T-helper 2 cell treated with Interferon-gamma antibody and Interleukin-4, amounts not matched to agents 5 μg/mL and 100 μg/mL, for 36 hours (primary cell): Measurements from ENCODE around the gene PTPRG.
"Not testable (repeated sequence)": the region's sequence is repeated elsewhere in the genome, so short reads cannot be mapped to it uniquely, and the experiment has no call there.

Experiments used
- DNase-seq: peaks from one replicate; pipeline ENCODE4 v3.0.0; 2021; ENCODE audit warnings: low spot score
- H3K27ac Mint-ChIP-seq: one replicate; pipeline ENCODE4 v1.8.0; 2021; ENCODE audit warnings: mild to moderate bottlenecking, mixed read lengths
- H3K27me3 Mint-ChIP-seq: one replicate; pipeline ENCODE4 v1.8.0; 2021; ENCODE audit warnings: low read depth, mixed read lengths
- H3K36me3 Mint-ChIP-seq: one replicate; pipeline ENCODE4 v1.8.0; 2021; ENCODE audit warnings: low read depth, mixed read lengths
- H3K4me1 Mint-ChIP-seq: one replicate; pipeline ENCODE4 v1.8.0; 2021; ENCODE audit warnings: low read depth, mixed read lengths
- H3K4me3 Mint-ChIP-seq: one replicate; pipeline ENCODE4 v1.8.0; 2022; ENCODE audit warnings: mild to moderate bottlenecking, moderate library complexity, mixed read lengths
- H3K9me3 Mint-ChIP-seq: one replicate; pipeline ENCODE4 v1.8.0; 2021; ENCODE audit warnings: mixed read lengths

The PTPRG gene

DNA sequence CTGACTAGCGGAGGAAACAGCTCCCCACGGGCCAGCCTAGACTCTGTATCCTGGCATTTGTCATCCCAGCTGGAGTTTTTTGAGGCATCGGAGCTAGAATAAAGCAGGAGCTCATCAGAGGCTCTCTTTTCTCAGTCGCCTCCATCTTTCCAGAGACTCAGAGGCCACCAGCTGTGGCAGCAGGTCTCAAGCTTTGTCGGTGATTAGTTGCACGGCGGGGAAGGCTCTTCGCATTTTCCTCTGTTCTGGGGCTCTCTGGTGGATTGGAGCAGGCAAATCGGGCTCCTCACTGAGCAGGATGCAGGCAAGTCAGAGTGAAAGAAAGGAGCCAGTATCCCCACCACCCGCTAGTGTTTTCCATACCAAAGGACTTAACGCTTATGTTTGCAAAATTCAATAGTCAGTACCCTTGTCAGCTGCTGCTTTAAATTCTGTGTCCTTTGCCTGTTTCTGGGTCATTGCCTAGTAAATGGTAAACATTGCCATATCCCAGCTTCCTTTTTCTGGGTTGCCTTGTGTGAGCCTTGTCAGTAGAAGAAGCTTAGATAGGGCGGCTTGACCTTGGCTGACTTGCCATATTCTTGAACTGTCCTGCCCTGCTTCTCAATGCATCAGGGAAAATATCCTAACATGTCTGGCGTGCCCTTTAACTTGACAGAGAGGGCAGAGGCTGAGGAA is 127.1 kb downstream of the PTPRG start:
- Mint-ChIP-seq H3K4me3 (no peak overlapping the region), H3K27me3 (no peaks in the 10 kb centered on the region), H3K9me3 (no peaks in the 10 kb centered on the region), H3K36me3 (no peaks in the 10 kb centered on the region), H3K27ac (no peak overlapping the region), H3K4me1 (no peaks in the 10 kb centered on the region)
- no peak for DNase-seq

DNA sequence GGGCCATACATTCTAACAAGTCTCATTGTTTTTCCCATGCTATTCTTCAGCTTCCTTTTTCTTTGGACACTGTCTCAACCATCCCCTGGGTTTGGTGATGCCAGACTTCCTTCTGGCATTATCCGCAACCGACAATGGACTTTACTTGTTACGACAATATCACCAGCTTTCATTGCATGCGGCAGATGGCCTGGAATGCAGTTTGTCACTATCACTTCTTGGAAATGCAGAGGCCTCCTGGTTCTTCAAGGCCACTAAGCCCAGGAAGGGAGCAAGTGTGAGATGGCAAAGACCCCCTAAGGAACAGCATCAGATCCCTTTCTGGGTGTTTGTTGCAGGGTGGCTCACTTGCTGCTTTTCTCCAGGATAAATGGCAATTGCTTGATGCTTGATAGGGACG is 128.6 kb downstream of the PTPRG start:
- H3K36me3 Mint-ChIP-seq = no peaks in the 10 kb centered on the region
- H3K9me3 Mint-ChIP-seq = no peaks in the 10 kb centered on the region
- DNase-seq = no peak
- H3K27ac Mint-ChIP-seq = no peak overlapping the region
- H3K4me1 Mint-ChIP-seq = no peaks in the 10 kb centered on the region
- no peaks in the 10 kb centered on the region for H3K27me3 Mint-ChIP-seq
- H3K4me3 Mint-ChIP-seq = no peak overlapping the region

DNA sequence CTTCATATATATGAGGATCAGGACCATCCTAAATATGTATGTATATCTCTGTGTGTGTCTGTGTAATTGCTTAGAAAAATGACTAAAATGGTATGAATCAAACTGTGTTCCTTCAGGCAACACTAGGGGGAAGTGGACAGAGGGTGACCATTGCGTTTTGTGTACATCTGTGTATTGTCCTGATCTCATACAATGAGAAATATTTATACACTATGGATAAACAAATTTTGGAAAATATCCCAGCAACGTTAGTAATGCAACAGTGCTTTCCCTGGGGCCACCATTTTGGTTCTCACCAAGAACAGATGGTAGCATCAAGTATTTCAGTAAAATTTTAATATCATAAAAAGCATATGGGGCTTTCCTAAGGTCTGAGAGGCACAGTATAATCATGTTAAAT is 130.1 kb downstream of the PTPRG start:
- Mint-ChIP-seq H3K4me1 (no peaks in the 10 kb centered on the region), H3K9me3 (no peaks in the 10 kb centered on the region), H3K36me3 (no peaks in the 10 kb centered on the region), H3K27me3 (no peaks in the 10 kb centered on the region), H3K4me3 (no peak overlapping the region), H3K27ac (no peak overlapping the region)
- no peak for DNase-seq

DNA sequence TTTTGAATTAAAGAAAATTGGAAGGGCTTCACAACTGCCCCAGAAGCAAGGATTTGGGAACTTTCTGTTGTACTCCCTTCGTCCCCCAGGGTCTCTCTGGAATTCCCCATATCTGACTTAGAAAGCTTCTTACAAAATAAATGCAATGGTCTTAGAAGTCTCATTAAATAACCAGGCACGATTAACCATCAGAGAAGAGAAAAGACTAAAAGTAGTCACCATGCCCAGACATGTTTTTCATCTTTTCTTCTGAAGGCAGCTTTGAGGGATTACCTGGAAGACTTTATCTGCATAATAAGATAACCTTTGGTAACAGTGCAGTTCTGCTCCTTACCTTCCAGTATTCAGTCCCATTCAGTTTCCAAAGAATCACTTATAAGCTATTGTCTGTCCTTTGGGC is 135.9 kb downstream of the PTPRG start:
- Mint-ChIP-seq H3K4me3 (no peak overlapping the region), H3K27me3 (no peaks in the 10 kb centered on the region), H3K36me3 (no peaks in the 10 kb centered on the region), H3K9me3 (no peaks in the 10 kb centered on the region), H3K4me1 (no peaks in the 10 kb centered on the region), H3K27ac (no peak overlapping the region)
- DNase-seq = no peak

DNA sequence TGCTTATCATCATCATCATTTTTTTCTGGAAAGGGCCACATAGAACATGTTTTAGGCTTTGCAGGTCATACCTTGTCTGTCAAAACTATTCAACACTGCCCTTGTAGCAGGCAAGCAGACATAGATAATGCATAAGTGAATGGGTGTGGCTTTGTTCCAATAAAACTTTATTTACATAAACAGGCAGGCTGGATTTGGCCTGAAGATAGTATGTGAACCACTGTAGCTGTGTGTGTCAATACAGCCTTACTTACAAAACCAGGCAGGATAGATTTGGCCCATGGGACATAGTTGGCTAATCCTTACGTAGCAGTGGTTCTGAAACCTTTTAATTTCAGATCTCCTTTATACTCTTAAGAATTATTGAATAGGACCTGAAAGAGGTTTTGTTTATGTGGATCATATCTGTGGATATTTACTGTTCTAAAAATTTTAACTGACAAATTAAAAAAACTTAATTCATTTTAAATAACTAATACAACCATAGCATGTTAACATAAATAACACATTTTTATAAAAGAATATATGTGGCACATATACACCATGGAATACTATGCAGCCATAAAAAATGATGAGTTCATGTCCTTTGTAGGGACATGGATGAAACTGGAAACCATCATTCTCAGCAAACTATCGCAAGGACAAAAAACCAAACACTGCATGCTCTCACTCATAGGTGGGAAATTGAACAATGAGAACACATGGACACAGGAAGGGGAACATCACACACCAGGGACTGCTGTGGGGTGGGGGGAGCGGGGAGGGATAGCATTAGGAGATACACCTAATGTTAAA is 137.1 kb downstream of the PTPRG start:
- not testable (repeated sequence) for H3K27ac Mint-ChIP-seq, H3K4me3 Mint-ChIP-seq, H3K9me3 Mint-ChIP-seq, H3K36me3 Mint-ChIP-seq, DNase-seq, H3K4me1 Mint-ChIP-seq, H3K27me3 Mint-ChIP-seq

DNA sequence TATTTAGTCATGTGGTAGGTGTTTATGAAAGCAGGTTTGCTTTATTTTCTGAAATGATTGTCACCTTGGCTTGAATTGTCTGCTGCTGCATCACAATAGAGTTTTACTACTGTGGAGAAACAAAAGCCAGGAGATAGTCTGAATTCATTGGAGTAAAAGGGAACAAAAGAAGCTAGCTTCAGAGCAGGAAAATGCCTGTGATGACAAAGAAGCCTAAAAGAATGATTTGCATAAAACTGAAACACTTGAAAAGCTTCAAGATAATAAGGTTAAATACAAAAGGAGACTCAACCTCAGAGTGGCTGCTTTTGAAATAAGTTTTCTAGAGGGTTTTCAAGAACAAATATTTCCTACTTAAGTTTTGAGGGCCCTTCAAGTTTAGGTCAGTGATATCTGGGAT is 138.3 kb downstream of the PTPRG start:
- no peak overlapping the region for H3K27ac Mint-ChIP-seq
- no peaks in the 10 kb centered on the region for H3K27me3 Mint-ChIP-seq
- H3K36me3 Mint-ChIP-seq = no peaks in the 10 kb centered on the region
- H3K4me1 Mint-ChIP-seq = no peaks in the 10 kb centered on the region
- no peak overlapping the region for H3K4me3 Mint-ChIP-seq
- no peak for DNase-seq
- H3K9me3 Mint-ChIP-seq = no peaks in the 10 kb centered on the region

DNA sequence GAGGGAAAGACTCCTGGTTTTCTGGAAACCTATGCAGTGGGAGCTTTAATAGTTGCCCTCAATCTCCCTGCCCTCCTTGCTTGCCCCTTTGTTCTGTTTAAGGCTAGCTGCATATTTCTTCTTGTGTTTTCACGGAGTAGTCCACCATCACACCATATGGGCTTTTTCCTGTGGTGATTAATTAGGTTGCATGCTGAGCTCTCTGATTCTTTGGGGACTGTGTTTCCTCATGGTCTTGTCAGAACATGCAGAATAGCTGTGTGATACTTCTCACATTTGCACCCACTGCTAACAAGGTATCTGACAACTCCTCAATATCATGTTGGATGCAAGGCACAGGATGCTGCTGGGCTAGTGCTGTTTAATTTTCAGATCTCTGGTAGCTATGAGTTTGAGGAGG is 139.6 kb downstream of the PTPRG start:
- H3K4me1 Mint-ChIP-seq = no peaks in the 10 kb centered on the region
- no peak overlapping the region for H3K4me3 Mint-ChIP-seq
- no peaks in the 10 kb centered on the region for H3K27me3 Mint-ChIP-seq
- H3K36me3 Mint-ChIP-seq = no peaks in the 10 kb centered on the region
- DNase-seq = no peak
- H3K27ac Mint-ChIP-seq = no peak overlapping the region
- H3K9me3 Mint-ChIP-seq = no peaks in the 10 kb centered on the region

DNA sequence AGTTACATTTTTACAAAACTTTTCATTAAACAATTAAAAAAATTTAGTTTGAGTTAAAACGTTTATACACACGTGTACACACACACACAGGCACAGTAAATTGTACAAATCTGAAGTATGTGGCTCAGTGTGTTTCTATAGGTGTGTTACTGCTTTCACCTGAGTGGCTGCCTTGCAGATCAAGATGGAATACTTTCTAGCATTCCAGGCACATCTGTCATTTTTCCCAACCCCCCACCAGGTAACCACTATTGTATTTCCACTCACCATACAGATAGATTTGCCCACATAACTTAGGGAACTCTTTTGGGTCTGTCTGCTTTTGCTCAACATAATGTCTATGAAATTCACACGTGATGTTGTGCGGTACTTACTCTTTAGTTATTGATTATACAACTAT is 141.1 kb downstream of the PTPRG start:
- H3K4me3 Mint-ChIP-seq = no peak overlapping the region
- no peaks in the 10 kb centered on the region for H3K4me1 Mint-ChIP-seq
- H3K27ac Mint-ChIP-seq = no peak overlapping the region
- DNase-seq = no peak
- no peaks in the 10 kb centered on the region for H3K27me3 Mint-ChIP-seq
- no peaks in the 10 kb centered on the region for H3K36me3 Mint-ChIP-seq
- no peaks in the 10 kb centered on the region for H3K9me3 Mint-ChIP-seq

DNA sequence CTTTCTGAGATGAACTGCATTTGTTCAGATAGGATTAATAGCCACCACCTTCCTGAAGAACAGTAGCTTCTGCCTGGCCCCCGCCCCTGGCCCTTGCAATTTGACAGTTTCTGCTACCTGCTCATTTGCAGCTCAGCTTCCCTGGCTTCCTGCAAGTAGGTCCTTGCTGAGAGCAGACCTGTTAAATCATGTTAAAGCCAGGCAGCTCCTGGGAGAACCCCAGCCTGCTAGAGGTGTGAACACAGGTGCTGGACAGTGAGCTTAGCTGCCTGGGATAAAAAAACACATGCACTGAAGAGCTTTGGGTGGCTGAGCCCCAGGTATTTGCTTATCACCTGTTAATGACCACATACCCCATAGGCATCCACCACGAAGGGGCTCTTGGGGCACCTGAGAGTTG is 143.4 kb downstream of the PTPRG start:
- Mint-ChIP-seq H3K9me3 (no peaks in the 10 kb centered on the region), H3K4me3 (no peak overlapping the region), H3K4me1 (no peaks in the 10 kb centered on the region), H3K27me3 (no peaks in the 10 kb centered on the region), H3K27ac (no peak overlapping the region), H3K36me3 (no peaks in the 10 kb centered on the region)
- DNase-seq = no peak

DNA sequence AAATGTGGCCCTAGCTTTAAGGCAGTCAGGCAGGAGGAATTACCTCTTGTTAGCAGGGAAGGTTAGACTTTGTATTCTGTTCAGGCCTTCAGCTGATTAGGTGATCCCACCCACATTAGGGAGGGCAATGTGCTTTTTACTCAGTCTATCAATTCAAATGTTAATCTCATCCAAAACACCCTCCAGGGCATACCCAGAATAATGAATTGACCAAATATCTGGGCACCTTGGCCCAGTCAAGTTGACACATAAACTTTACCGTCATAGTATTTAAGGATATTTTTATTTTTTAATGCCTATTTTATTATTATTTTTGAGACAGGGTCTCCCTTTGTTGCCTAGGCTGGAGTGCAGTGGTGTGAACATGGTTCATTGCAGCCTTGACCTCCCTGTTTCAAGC is 146.1 kb downstream of the PTPRG start:
- DNase-seq = no peak
- no peak overlapping the region for H3K27ac Mint-ChIP-seq
- H3K36me3 Mint-ChIP-seq = no peaks in the 10 kb centered on the region
- H3K4me1 Mint-ChIP-seq = no peaks in the 10 kb centered on the region
- no peak overlapping the region for H3K4me3 Mint-ChIP-seq
- no peaks in the 10 kb centered on the region for H3K27me3 Mint-ChIP-seq
- H3K9me3 Mint-ChIP-seq = peaks cover 4% of the 10 kb centered on the region

DNA sequence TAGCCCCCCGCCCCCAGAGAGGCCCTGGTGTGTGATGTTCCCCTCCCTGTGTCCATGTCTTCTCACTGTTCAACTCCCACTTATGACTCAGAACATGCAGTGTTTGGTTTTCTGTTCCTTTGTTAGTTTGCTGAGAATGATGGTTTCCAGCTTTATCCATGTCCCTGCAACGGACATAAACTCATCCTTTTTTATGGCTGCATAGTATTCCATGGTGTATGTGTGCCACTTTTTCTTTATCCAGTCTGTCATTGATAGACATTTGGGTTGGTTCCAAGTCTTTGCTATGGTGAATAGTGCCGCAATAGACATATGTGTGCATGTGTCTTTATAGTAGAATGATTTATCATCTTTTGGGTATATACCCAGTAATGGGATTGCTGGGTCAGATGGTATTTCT is 149.5 kb downstream of the PTPRG start:
- not testable (repeated sequence) for H3K4me1 Mint-ChIP-seq, DNase-seq, H3K27ac Mint-ChIP-seq, H3K9me3 Mint-ChIP-seq, H3K27me3 Mint-ChIP-seq, H3K36me3 Mint-ChIP-seq, H3K4me3 Mint-ChIP-seq

DNA sequence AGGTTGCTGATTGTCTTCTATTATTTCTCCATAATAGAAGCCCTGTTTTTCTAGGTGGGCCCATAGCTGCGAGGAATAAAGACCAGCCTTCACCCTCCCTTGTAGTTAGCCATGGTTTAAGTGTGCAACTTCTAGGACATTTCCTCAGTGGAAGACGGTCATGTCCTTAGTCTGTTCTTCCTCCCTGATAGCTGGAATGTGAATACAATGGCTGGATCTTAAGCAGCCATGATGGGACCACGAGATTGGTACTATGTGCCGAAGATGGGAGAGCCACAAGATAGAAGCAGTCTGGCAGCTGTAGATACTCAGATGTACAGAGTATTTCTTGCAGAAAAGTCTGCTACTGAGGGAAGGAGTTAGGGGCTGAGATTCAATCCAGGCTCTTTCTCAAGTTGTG is 152.9 kb downstream of the PTPRG start:
- DNase-seq = no peak
- Mint-ChIP-seq H3K36me3 (no peaks in the 10 kb centered on the region), H3K4me3 (no peak overlapping the region), H3K9me3 (peaks cover 4% of the 10 kb centered on the region), H3K27ac (no peak overlapping the region), H3K27me3 (no peaks in the 10 kb centered on the region), H3K4me1 (no peaks in the 10 kb centered on the region)

DNA sequence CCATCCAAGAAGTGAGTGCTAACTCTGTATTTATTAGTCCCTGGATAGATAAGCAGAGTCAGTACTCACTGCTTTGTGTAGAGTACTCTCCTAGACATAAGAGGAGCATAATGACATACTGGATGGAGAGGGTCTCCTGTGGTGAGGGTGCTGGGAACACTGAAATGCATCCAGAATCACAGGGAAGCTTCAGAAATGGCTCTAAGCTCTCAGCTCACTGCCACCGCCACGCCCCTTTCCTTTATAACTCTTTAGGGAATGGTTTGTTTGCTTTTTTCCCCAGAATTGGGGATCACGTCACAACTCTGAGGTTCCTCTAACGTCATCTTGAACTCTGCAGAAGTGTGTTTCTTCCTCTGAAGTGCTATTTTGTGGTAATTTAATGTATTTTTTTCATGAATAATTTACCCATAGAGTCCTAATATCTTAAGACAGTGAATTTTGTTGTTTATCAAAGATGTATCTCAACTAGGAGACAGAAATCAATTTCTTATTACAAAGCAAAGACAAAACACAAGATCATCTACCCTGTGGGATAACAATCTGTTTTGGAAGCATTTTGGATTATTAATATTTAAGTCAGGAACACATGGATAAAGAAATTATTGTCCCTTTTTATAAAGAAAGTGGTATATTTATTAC is 154.6 kb downstream of the PTPRG start:
- H3K36me3 Mint-ChIP-seq = no peaks in the 10 kb centered on the region
- no peak for DNase-seq
- H3K27ac Mint-ChIP-seq = no peak overlapping the region
- H3K9me3 Mint-ChIP-seq = no peaks in the 10 kb centered on the region
- H3K4me3 Mint-ChIP-seq = no peak overlapping the region
- no peaks in the 10 kb centered on the region for H3K4me1 Mint-ChIP-seq
- H3K27me3 Mint-ChIP-seq = no peaks in the 10 kb centered on the region

DNA sequence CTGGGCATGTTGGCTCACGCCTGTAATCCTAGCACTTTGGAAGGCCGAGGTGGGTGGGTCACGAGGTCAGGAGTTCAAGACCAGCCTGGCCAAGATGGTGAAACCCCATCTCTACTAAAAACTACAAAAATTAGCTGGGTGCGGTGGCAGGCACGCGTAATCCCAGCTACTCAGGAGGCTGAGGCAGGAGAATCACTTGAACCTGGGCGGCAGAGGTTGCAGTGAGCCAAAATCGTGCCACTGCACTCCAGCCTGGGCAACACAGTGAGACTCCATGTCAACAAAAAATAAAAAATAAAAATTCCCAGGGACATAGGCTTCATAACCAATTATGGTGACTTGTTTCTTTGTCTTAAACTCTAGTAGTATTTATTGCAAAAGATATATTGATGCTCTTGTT is 155.3 kb downstream of the PTPRG start:
- H3K27me3 Mint-ChIP-seq, H3K4me1 Mint-ChIP-seq: not testable (repeated sequence)

More for the DNA sequence above, 155.3 kb downstream of the PTPRG start:
- not testable (repeated sequence) for H3K9me3 Mint-ChIP-seq, H3K4me3 Mint-ChIP-seq, H3K27ac Mint-ChIP-seq, H3K36me3 Mint-ChIP-seq, DNase-seq
